GOT3 (cell line): ENCODE data around the gene AP3S2.
"Not testable (repeated sequence)": the region's sequence is repeated elsewhere in the genome, so short reads cannot be mapped to it uniquely, and the experiment has no call there.

Experiments used
- DNase-seq: peaks from one replicate; lab custom pipeline; 2025; ENCODE audit warnings: mixed read lengths; lab: John Stamatoyannopoulos, UW

AP3S2 gene

GRCh38 chr15:89893696-89894447 is at the start of gene AP3S2:
Gene AP3S2 (minus strand): TSS chr15:89893994. CDS start chr15:89893949, 45 bp downstream.
- DNase-seq, result peak; percentile 71

- DNase-seq, result no peak
These were observed 46.1 kb upstream of the AP3S2 start for GRCh38 chr15:89939910-89940309.

- DNase-seq, result not testable (repeated sequence)
These were observed 45.6 kb upstream of the AP3S2 start for GRCh38 chr15:89939377-89939776.

GRCh38 chr15:89937365-89938350 is 43.9 kb upstream of the AP3S2 start:
- no peak for DNase-seq

- no peak for DNase-seq
These were observed 43.0 kb upstream of the AP3S2 start for GRCh38 chr15:89936786-89937265.

- no peak for DNase-seq
These were observed 42.4 kb upstream of the AP3S2 start for GRCh38 chr15:89936051-89936785.

- DNase-seq, result no peak
These were observed 39.1 kb upstream of the AP3S2 start for GRCh38 chr15:89932880-89933279.

GRCh38 chr15:89928421-89928820 is 34.6 kb upstream of the AP3S2 start:
- DNase-seq, result no peak

- no peak for DNase-seq
These were observed 32.4 kb upstream of the AP3S2 start for GRCh38 chr15:89926158-89926557.

- no peak for DNase-seq
These were observed 23.8 kb upstream of the AP3S2 start for GRCh38 chr15:89917442-89918101.

GRCh38 chr15:89916660-89917059 is 22.9 kb upstream of the AP3S2 start:
- DNase-seq, result no peak

GRCh38 chr15:89912674-89913396 is 19.0 kb upstream of the AP3S2 start, which contains the start of gene ARPIN:
Gene ARPIN (minus strand): TSS chr15:89912952. CDS start chr15:89912835, 117 bp downstream.
- DNase-seq, result no peak

GRCh38 chr15:89912145-89912673 is 18.4 kb upstream of the AP3S2 start:
- DNase-seq, result no peak

GRCh38 chr15:89910891-89911626 is 17.3 kb upstream of the AP3S2 start:
- DNase-seq, result no peak

GRCh38 chr15:89909611-89910010 is 15.8 kb upstream of the AP3S2 start:
- DNase-seq, result no peak

GRCh38 chr15:89908226-89908625 is 14.4 kb upstream of the AP3S2 start:
- no peak for DNase-seq

GRCh38 chr15:89907289-89907688 is 13.5 kb upstream of the AP3S2 start:
- DNase-seq, result no peak

GRCh38 chr15:89905846-89906378 is 12.1 kb upstream of the AP3S2 start:
- DNase-seq, result no peak

GRCh38 chr15:89904519-89904918 is 10.7 kb upstream of the AP3S2 start:
- DNase-seq, result no peak

- no peak for DNase-seq
These were observed 10.0 kb upstream of the AP3S2 start for GRCh38 chr15:89903858-89904130.
